ENCODE data around the gene MPI.

DNA sequence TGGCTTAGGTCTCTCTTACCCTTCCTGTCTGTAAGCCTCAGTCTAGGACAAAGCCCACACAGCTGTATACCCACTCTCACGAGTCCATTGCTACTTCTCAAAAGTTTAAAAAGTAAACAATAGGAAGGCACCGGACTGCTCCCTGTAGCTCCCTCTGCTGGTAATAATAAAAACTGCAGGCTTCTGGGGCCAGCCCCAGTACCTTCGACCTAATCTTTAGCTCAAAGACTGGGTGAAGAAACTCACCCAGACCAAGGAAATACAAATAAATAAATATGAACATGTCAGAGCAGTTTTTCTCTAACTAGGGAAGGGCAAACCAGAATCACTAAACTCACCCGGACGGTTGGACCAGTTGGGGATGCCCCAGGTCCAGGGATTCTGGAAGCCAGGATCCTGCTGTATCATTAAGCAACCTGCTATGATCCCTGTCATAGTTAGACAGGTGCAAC is 11.8 kb downstream of the MPI start:
- TF ChIP-seq, protein P1, sequence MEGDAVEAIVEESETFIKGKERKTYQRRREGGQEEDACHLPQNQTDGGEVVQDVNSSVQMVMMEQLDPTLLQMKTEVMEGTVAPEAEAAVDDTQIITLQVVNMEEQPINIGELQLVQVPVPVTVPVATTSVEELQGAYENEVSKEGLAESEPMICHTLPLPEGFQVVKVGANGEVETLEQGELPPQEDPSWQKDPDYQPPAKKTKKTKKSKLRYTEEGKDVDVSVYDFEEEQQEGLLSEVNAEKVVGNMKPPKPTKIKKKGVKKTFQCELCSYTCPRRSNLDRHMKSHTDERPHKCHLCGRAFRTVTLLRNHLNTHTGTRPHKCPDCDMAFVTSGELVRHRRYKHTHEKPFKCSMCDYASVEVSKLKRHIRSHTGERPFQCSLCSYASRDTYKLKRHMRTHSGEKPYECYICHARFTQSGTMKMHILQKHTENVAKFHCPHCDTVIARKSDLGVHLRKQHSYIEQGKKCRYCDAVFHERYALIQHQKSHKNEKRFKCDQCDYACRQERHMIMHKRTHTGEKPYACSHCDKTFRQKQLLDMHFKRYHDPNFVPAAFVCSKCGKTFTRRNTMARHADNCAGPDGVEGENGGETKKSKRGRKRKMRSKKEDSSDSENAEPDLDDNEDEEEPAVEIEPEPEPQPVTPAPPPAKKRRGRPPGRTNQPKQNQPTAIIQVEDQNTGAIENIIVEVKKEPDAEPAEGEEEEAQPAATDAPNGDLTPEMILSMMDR (conservative IDR thresholded peaks at IDR 0.05 in 1 of 2, IDR thresholded peaks at IDR 0.05 in 1 of 2; ENCODE audit: extremely low read depth in 1 of 2, insufficient read depth in 1 of 2, low read depth in 1 of 2, low read length in 2 of 2): peak; percentile 75 to 79
- TF ChIP-seq EZH2 (IDR thresholded peaks at IDR 0.05; ENCODE audit: borderline replicate concordance, low read length): no peak
